ENCODE data around the gene ATP6V1G1. TPM values are rescaled to one million over a fixed set of nuclear protein-coding genes. Genes with fewer than 3 reads are reported as not detected.
"Not testable (repeated sequence)": the region's sequence is repeated elsewhere in the genome, so short reads cannot be mapped to it uniquely, and the experiment has no call there.

ATP6V1G1 gene
- polyA plus RNA-seq, 1 experiment, result 89.2 TPM

DNA sequence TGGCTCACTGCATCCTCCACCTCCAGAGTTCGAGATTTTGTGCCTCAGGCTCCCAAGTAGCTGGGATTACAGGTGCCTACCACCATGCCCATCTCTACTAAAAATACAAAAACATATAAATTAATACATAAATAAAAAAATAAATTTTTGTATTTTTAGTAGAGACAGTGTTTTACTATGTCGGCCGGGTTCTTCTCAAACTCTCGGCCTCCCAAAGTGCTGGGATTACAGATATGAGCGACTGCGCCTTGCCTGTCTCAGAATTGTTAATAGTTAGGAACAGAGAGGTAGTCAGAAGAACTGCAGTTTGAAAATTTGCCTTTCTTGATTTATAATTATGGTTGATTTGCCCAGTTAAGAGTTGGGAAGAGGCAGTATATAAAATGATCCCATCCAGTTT, 2.8 kb downstream of the ATP6V1G1 start:
- Histone ChIP-seq H3K27me3 (ENCODE audit: control insufficient read depth, insufficient read depth, low read length) (no peaks in the 10 kb centered on the region), H3K36me3 (ENCODE audit: control insufficient read depth, insufficient read depth, low read length) (peaks cover 10% of the 10 kb centered on the region), H3K4me3 (ENCODE audit: low read depth, low read length) (no peak overlapping the region)
- POLR2A ChIA-PET, result no interaction called here
- no peak for TF ChIP-seq CTCF (IDR thresholded peaks at IDR 0.05; ENCODE audit: insufficient read depth, low read depth, low read length)
- CTCF ChIA-PET, result interaction anchor here (2.3 kb wide), 1 partner anchor 63 kb away, joined by 7 read pairs; no protein-coding TSS in a partner anchor
- no peak for DNase-seq (ENCODE audit: low read depth)

DNA sequence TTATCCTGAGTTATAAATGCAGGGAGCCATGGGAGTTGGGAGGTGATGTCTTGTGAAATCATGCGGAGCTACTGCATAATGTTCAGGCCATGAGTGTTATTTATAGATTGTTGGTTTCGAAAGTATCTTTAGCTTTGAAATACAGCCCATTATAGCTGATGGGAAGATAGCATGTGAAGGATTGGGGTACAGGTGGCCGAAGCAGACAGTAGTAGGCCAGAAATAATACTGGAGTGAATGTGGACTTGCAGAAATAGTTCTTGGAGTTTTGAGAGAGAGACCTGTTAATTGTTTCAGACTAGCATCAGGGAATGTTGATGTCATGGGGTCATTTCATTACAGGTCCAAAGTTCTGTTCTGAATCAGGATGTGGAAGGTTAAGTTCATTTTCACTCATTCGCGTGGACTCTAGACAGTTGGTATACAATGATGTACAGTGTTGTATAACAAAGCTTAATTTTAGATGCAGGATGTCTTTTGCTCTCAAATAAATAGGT, 3.8 kb downstream of the ATP6V1G1 start:
- no peak for DNase-seq (ENCODE audit: low read depth)
- Histone ChIP-seq H3K27me3 (ENCODE audit: control insufficient read depth, insufficient read depth, low read length) (no peaks in the 10 kb centered on the region), H3K4me3 (ENCODE audit: low read depth, low read length) (no peak overlapping the region), H3K36me3 (ENCODE audit: control insufficient read depth, insufficient read depth, low read length) (peaks cover 11% of the 10 kb centered on the region)
- TF ChIP-seq CTCF (IDR thresholded peaks at IDR 0.05; ENCODE audit: insufficient read depth, low read depth, low read length), result no peak
- CTCF ChIA-PET, result interaction anchor here (1.0 to 2.3 kb wide), 3 partner anchors 14 to 103 kb away, joined by 3 to 7 read pairs (median 6); no protein-coding TSS in a partner anchor
- POLR2A ChIA-PET, result no interaction called here

GRCh38 chr9:114591849-114592248, 4.3 kb downstream of the ATP6V1G1 start:
- no peak for DNase-seq (ENCODE audit: low read depth)
- H3K4me3 ChIP-seq (ENCODE audit: low read depth, low read length), result no peak overlapping the region
- TF ChIP-seq CTCF (IDR thresholded peaks at IDR 0.05; ENCODE audit: insufficient read depth, low read depth, low read length), result no peak
- CTCF ChIA-PET, result interaction anchor here (0.8 to 2.3 kb wide), 4 partner anchors 13 to 104 kb away, joined by 3 to 7 read pairs (median 4); no protein-coding TSS in a partner anchor
- peaks cover 11% of the 10 kb centered on the region for H3K36me3 ChIP-seq (ENCODE audit: control insufficient read depth, insufficient read depth, low read length)
- POLR2A ChIA-PET, result no interaction called here
- no peaks in the 10 kb centered on the region for H3K27me3 ChIP-seq (ENCODE audit: control insufficient read depth, insufficient read depth, low read length)

DNA sequence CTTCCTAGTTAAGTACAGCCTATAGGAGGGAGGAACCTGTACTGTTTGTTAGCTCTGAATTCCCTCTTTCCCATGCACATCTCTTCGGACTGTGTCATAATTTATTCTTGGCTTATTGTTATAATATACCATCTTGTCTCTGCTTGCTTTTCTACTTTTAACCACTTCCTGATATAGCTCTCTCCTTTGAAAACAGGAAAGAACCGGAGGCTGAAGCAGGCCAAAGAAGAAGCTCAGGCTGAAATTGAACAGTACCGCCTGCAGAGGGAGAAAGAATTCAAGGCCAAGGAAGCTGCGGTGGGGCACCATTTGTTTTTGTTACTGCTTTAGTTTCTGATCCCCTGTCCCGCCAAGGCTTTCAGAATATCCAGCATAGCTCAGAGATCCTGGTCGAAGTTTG, 4.8 kb downstream of the ATP6V1G1 start:
- H3K27me3 ChIP-seq (ENCODE audit: control insufficient read depth, insufficient read depth, low read length), result no peaks in the 10 kb centered on the region
- no peak for DNase-seq (ENCODE audit: low read depth)
- CTCF ChIA-PET, result interaction anchor here (0.8 to 2.3 kb wide), 4 partner anchors 13 to 104 kb away, joined by 3 to 7 read pairs (median 4); no protein-coding TSS in a partner anchor
- POLR2A ChIA-PET, result no interaction called here
- H3K4me3 ChIP-seq (ENCODE audit: low read depth, low read length), result no peak overlapping the region
- peak; percentile 23; the same call in 1 of the 2 replicates for TF ChIP-seq CTCF (IDR thresholded peaks at IDR 0.05; ENCODE audit: insufficient read depth, low read depth, low read length)
- H3K36me3 ChIP-seq (ENCODE audit: control insufficient read depth, insufficient read depth, low read length), result peaks cover 12% of the 10 kb centered on the region

DNA sequence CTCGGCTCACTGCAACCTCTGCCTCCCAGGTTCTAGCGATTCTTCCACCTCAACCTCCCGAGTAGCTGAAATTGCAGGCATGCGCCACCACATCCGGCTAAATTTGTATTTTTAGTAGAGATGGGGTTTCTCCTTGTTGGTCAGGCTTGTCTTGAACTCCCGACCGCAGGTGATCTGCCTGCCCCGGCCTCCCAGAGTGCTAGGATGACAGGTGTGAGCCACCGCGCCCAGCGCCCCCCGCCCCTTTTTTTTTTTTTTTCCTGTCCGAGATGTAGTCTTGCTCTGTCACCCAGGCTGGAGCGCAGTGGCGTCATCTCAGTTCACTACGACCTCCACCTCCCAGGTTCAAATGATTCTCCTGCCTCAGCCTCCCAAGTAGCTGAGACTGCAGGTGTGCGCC, 6.6 kb downstream of the ATP6V1G1 start:
- CTCF ChIA-PET, result no interaction called here
- Histone ChIP-seq H3K4me3 (ENCODE audit: low read depth, low read length) (no peak overlapping the region), H3K27me3 (ENCODE audit: control insufficient read depth, insufficient read depth, low read length) (no peaks in the 10 kb centered on the region), H3K36me3 (ENCODE audit: control insufficient read depth, insufficient read depth, low read length) (peaks cover 17% of the 10 kb centered on the region)
- no peak for TF ChIP-seq CTCF (IDR thresholded peaks at IDR 0.05; ENCODE audit: insufficient read depth, low read depth, low read length)
- POLR2A ChIA-PET, result no interaction called here
- DNase-seq (ENCODE audit: low read depth), result no peak

GRCh38 chr9:114600502-114601248, 13.1 kb downstream of the ATP6V1G1 start:
- POLR2A ChIA-PET; H3K4me3 ChIP-seq (ENCODE audit: low read depth, low read length); DNase-seq (ENCODE audit: low read depth); H3K27me3 ChIP-seq (ENCODE audit: control insufficient read depth, insufficient read depth, low read length); H3K36me3 ChIP-seq (ENCODE audit: control insufficient read depth, insufficient read depth, low read length); CTCF ChIA-PET: not testable (repeated sequence)

DNA sequence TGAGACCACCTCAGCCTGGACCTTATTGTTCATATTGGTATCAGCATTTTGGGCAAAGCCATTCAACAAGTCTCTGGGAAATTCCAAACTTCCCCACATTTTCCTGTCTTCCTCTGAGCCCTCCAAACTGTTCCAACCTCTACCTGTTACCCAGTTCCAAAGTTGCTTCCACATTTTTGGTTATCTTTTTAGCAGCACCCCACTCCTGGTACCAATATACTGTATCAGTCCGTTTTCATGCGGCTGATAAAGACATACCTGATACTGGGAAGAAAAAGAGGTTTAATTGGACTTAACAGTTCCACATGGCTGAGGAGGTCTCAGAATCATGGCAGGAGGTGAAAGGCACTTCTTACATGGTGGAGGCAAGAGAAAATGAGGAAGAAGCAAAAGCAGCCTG, 14.2 kb downstream of the ATP6V1G1 start:
- H3K27me3 ChIP-seq (ENCODE audit: control insufficient read depth, insufficient read depth, low read length); DNase-seq (ENCODE audit: low read depth); CTCF ChIA-PET; H3K4me3 ChIP-seq (ENCODE audit: low read depth, low read length); POLR2A ChIA-PET; H3K36me3 ChIP-seq (ENCODE audit: control insufficient read depth, insufficient read depth, low read length): not testable (repeated sequence)
